Frontal cortex (tissue), 4 donors: ENCODE data around the gene CRADD. TPM values are rescaled to one million over a fixed set of nuclear protein-coding genes. Genes with fewer than 3 reads are reported as not detected.
"Not testable (repeated sequence)": the region's sequence is repeated elsewhere in the genome, so short reads cannot be mapped to it uniquely, and the experiment has no call there.

Experiments used
- DNase-seq, 2 donors: peaks; one replicate each; pipeline ENCODE4 v3.0.0; 2012; ENCODE audit warnings: low spot score in 2 of 2
- FAIRE-seq: peaks from 2 replicates; lab custom pipeline; 2012; peaks lifted over from hg19 to GRCh38; lab: Jason Lieb, UNC
- total RNA-seq: library from RNA; depleted of rRNA; stranded (reverse); fragments of >200 nt; gene quantifications from one replicate; pipeline ENCODE4 v1.2.3, GENCODE V29; 2014
- donor health status: control.
- donor health status: control.
- donor health status: control.

Gene CRADD
- total RNA-seq, 1 donor from 2014 or later, result 9.8 TPM

DNA sequence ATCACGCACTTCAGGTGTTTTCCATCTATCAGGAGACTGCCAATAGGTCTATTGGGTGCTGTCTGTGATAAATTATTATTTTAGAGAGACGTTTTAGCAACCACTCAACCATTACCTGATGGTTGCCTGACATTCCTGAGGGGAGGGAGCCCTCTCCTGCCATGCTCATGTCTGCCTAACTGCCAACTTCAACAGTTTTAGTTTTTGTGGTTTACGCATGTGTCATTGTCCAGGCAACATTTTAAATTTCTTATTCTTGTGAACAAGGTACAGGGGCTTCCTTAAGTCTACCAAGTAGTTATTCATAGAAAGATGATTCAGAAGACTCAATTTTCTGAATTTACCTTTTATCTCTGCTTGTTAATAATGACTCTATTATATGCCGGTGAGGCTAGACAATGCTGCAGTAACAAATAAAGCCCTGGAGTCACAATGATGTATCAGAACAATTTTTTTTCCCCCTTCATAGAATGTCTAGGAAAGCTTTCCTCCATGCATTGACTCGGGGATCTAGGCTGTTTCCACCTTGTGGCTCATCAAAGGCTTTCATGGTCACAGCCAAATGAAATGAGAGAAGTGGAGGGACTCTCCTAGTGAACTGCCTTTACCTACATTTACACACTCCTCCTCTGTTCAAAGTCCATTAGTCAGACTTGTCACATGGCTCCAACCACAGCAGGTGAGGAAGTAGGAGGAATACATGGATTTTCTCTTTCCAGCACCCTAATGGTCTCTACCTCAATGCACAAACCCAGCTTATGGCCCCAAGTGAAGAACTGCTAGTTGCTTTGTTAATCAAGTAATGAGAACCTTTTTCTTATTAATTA, 225.8 kb downstream of the CRADD start:
- no peak for DNase-seq
- FAIRE-seq, result no peak

DNA sequence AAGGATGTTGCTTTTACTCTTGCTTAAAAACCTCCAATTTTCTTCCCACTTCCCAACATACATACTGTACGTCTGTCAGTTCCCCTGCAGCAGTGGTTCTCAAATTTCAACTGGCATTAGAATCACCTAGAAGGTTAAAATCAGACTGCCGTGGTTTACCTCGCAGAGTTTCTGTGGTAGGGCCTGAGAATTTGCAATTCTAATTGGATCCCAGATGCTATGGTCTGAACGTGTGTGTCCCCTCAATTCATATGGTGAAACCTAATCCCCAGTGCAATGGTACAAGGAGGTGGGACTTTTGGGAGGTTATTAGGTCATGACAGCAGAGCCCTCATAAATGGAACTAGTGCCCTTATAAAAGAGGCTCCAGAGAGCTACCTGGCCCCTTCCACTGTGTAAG, 226.9 kb downstream of the CRADD start:
- no peak for DNase-seq
- no peak for FAIRE-seq

DNA sequence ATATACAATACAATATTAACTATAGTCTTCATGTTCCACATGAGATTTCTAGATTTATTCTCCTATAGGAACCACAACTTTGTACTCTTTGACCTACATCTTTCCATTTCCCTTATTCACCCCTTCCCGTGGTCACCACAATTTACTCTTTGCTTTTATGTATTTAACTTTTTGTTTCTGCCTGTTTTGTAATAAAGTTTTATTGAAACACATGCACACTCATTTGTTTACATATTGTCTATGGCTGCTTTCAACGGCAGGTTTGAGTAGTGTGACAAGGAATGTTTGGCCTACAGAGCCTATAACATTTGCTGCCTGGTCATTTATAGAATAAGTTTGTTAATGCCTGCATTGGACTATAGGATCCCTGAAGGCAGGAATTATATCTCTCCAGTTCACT, 231.1 kb downstream of the CRADD start:
- DNase-seq (no peak), FAIRE-seq (no peak)

DNA sequence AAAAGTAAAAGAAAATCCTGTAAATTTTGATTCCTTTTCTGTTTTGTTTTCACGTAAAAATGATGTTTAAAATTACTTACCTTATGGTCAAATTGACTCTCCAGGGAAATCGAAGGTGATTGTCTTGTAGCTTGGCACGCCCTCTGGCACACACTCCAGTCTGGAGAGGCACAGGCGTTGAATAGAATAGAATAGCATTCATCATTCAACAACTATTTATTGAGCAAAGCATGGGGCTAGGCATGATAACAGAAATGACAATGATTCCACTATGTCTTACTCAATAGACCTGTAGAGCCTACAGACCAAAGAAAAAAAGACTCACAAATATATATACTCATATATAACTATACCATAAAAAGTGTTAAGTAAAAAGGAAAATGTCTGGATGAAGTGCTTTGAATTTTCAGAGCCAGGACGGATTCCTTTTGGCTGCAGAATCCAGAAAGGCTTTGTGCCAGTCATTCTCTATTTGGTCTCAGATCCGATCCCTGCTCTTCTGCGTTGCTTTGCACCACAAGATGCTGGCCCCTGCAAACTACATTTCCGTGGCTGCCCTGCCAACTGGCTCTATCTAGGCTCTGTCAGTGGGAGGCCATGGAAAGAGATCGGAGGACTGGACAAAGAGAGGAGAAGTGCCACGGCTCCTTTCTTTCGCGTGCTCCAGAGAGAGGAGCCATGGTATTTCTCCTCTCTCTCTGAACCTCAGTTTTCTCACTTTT, 231.8 kb downstream of the CRADD start:
- DNase-seq (no peak), FAIRE-seq (no peak)

DNA sequence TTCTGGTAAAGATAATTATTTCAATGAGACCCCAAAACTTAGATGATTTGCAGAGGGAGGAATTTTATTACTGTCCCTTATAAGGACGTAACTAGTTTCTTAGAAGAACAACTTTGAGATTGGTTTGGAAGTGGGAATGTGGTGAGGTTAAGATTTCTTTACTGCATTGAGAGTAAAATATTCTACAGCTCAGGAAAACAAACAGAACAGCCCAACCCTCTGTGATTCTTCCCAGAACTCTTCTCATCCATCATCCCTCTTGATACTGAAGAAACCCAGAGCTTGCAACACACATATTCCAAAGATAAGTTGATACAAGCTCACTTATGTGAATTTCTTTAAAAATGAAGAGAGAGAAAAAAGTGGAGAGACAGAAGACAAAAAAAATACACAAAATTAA, 234.2 kb downstream of the CRADD start:
- DNase-seq, result no peak
- FAIRE-seq, result no peak

DNA sequence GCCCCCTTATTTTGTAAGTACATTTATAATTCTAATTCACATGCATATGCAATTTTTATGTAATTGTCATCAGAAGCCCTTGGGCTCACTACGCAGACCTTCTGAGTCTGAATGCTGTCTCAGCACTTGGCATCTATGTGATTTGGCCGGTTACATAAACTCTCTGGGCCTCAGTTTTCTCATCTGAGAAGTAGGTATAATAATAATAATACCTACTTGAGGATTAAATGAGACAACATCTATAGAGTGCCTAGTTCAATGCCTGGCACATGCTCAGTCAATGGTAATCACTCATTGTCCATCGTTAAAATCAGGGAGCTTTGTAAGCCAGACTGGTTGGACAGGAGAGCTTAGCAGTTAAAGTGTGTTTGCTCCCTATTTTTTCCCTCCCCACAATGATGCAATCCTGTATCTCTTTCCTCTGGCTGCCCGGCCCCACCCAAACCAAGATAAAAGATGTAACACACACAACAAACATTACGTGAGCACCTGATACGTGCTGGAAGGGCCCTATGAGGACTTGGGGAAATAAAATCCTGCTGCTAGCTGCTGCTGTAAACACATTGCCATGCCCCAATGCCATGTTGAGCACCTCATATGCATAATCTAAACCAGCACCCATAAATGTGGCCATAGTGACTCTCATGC, 235.0 kb downstream of the CRADD start:
- DNase-seq (no peak), FAIRE-seq (no peak)

DNA sequence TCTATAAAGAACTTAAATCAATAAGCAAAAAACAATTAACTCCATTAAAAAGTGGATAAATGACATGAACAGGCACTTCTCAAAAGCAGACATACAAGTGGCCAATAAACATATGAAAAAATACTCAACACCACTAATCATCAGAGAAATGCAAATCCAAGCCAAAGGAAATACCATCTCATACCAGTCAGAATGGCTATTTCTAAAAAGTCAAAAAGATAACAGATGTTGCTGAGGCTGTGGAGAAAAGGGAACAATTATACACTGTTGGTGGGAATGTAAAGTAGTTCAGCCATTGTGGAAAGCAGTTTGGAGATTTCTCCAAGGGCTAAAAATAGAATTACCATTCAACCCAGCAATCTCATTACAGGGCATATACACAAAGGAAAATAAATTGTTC, 236.7 kb downstream of the CRADD start:
- DNase-seq, result no peak

DNA sequence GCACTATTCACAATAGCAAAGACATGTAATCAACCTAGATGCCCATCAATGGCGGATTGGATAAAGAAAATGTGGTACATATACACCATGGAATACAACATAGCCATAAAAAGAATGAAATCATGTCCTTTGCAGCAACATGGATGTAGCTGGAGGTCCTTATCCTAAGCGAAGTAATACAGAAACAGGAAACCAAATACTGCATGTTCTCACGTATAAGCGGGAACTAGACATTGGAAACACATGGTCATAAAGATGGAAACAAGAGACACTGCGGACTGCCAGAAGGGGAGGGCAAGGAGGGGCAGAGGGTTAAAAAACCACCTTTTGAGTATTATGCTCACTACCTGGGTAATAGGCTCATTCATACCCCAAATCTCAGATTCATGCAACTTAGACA, 237.1 kb downstream of the CRADD start:
- FAIRE-seq, result no peak
- DNase-seq, result no peak

More for the DNA sequence above, 236.7 kb downstream of the CRADD start:
- no peak for FAIRE-seq

DNA sequence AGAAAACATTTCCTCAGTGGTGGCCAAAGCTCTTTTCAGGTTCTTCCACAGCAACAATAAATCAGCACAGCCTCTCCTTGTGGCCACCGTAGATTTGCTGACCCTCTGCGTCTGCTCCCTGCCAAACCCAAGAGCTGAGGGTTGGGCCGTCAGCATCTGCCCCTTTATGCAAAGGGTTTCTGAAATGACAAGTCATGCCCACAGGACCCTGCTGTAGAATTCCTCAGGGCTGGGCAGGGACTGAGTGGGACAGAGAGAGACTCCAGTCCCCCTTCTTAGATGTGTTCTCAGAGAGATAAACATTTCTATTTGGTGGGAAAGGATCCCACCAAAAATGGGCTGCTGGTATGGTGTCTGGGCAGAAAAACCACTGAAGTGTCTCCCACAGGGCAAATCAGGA, 238.2 kb downstream of the CRADD start:
- no peak for DNase-seq
- no peak for FAIRE-seq

DNA sequence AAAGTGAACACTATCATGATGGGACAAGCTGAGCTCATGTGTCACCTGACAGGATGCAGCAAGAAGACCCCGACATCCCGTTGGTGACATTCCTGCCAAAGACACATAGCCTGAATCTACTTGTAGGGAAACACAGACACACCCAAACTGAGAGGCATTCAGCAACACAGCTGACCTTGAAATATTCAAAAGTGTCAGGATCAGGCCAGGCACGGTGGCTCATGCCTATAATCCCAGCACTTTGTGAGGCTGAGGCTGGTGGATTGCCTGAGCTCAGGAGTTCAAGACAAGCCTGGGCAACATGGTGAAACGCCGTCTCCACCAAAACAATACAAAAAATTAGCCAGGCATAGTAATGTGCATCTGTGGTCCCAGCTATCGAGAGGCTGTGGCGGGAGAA, 239.2 kb downstream of the CRADD start:
- FAIRE-seq (no peak), DNase-seq (no peak)

DNA sequence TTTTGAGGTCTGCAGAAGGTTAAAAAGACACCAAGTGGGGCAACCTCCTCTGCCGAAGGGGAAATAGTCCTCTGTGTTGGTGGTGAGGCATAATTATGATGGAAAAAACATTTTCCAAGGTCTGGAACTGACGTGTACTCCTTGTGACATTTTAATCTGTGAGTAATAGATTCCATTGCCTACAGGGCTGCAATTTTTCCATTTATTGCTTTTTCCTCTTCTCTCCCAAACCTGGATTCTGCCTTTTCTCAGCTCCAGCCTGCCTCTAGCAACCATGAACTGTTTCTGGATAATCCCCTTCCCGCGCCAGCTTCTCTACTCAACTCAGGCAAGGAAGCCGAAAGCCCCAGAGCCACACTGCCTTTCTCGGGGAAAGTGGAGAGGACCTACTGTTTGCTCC, 241.1 kb downstream of the CRADD start:
- DNase-seq, result no peak
- no peak for FAIRE-seq

DNA sequence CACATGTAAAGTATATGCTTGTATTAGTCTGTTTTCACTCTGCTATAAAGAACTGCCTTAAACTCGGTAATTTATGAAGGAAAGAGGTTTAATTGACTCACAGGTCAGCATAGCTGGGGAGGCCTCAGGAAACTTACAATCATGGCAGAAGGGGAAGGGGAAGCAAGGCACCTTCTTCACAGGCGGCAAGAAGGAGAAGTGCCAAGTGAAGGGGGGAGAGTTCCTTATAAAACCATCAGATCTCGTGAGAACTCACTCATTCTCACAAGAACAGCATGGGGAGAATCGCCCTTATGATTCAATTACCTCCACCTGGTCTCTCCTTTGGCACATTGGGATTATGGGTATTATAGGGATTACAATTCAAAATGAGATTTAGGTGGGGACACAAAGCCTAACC, 241.7 kb downstream of the CRADD start:
- DNase-seq (no peak), FAIRE-seq (no peak)

DNA sequence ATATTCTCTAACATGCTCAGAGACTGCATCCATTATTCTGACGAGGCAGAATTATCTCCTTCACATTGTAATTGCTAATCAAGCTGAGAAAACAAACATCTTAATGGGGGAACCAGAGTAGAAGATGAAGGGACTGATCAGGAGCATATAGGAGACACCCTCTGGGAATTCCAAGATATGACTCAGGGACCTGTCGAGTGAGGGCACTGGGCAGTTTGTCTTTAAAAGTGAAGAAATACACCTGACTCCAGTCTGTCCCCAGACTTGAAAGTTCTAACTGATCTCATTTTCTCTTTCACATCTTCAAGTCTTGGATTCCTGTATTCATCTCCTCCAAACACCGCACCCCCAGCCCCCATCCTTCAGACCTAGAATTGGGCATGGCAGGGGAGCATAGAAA, 244.3 kb downstream of the CRADD start:
- DNase-seq, result no peak
- FAIRE-seq, result no peak

DNA sequence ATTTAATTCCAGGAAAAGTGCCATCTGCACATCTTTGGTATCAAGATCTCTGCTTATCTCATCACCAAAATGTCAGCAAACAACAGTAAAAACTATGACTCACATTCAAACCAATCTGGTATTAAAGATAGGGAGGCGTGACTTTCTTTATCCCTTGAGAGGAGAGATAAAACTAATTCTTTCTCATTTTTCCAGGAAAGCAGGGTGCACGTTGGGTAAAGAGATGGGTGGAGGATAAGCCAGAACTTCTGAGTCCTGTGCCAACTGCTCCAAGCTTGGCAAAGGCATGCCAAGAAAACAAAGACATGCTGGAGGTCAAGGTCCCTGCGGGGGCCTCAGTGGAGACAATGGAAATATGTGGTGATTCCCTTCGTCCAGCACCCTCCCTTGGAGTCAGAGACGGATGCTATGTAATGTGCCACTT, 245.4 kb downstream of the CRADD start:
- DNase-seq, result no peak
- no peak for FAIRE-seq

DNA sequence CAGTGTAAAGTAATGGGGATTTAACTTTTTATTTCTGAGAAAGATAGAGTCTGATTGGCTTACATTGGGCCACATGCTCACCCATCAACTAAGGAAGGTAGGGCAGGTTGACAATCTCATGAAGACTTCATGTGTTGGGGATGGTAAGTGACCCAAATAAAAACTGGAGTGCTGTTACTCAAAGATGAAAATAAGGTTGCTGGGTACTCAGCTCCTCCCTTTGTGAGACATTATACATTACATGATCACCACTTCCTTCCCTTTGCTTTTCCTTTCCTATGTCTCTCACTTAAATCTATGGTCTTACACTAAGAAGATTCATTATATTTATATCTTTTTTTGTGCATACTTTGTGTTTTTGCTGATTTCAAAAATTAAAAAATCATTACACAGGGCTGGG, 247.2 kb downstream of the CRADD start:
- DNase-seq (no peak), FAIRE-seq (no peak)

DNA sequence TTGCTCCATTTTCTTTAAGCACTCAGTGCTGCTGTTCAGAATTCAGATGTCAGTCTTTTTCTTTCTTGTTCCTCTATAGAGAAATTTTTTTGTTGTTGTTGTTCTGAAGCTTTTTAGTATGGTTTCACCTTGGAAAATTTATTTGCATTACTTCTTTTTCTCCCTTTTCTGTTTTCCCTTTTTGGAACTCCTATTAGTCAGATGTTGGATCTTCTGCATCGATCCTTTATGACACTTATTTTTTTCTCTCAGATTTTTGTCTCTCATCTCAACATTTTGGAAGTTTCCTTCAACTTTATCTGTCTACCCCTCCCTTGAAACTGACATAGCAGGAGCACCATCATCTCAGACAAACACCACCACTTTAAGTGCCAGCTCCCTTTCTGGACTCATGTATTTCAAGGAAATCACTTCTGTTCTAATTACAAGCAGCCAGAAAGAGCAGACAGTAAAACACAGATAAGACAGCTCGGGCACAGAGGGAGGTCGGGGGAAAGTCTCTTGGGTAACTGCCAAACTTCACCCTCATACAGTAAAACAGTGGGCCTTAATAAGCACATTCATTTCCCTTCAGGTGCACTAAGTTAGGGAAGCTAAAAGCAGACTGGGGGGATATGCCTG, 248.5 kb downstream of the CRADD start:
- no peak for DNase-seq
- FAIRE-seq, result no peak

DNA sequence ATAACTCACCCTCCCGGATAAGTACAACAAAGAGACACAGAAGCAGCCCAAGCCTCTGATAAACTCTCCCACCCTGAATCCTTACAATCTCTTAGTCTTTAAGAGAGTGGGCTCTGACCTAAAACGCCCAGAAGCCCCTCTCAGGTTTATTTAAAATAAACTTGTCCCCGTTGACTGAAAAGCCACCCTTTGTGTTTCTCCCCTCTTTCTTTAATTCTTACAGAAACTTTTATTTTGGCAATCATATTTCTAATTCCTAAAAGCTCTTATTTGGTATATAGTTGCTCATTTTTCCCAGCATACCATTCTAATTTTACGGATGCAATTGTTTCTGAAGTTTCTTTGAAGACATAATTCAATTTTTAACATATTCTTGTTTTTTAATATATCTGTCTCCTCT, 249.1 kb downstream of the CRADD start:
- FAIRE-seq (no peak), DNase-seq (no peak)

DNA sequence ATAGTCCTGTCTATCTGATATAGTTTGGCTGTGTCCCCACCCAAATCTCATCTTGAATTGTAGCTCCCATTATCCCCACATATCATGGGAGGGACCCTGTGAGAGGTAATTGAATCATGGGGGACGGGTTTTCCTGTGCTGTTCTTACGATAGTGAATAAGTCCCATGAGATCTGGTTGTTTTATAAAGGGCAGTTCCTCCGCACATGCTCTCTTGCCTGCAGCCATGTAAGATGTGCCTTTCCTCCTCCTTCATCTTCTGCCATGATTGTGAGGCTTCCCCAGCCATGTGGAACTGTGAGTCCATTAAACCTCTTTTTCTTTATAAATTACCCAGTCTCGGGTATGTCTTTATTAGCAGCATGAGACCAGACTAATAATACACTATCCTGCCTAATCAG, 251.9 kb downstream of the CRADD start:
- not testable (repeated sequence) for FAIRE-seq, DNase-seq

DNA sequence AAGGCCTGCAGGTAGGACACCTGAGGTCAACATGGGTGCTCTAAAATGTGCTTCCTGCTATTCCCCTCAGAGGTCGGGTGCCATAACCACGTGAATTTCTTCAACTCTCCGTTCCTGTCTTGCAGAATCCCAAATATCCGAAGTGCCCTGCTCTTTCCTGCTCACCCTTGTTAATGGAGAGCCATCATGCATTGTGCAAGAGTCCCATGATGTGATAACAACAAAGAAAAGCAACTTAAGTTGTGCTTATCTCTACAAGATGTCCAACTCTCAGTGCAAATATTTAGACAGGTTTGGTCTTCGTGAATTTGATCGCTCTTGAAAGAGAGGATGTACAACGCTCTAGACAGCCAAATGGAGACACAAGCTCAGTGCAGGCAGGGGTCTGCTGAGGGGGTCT, 260.6 kb downstream of the CRADD start:
- no peak for DNase-seq
- FAIRE-seq, result no peak

DNA sequence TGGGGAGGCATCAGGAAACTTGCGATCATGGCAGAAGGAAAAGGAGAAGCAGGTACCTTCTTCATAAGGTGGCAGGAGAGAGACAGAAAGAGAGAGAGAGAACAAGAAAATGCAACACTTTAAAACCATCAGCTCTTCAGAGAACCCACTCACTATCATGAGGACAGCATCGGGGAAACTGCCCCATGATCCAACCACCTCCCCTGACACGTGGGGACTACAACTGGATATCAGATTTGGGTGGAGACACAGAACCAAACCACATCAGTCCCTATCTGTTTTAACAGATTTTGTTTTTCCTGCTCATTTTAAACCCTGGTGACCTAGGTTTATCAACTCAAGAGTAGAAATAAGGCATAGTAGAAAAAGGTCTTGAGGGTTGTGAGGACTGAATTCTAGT, 261.1 kb downstream of the CRADD start:
- FAIRE-seq (no peak), DNase-seq (no peak)

DNA sequence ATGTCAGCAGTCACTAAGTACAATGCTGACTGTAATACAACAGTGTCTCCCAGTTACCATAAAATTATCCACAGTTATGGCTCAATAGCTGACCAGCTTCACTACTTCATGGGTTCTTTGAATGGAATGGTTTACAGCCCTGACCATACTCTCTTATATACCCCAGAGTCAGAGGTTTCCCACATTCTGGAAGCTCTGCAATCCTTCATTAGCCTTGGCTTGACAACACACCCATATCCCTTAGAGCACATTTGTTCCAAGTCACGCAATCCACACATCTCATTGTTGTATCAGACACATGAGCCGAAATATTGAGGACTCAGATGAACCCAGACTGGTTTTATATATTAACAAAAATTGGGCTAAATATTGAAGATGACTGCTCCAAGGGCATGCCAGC, 261.8 kb downstream of the CRADD start:
- no peak for DNase-seq
- no peak for FAIRE-seq
